ENCODE data around the gene XKR8. TPM values are rescaled to one million over a fixed set of nuclear protein-coding genes. Genes with fewer than 3 reads are reported as not detected.
A peak's percentile ranks its signal among the peaks of the same experiment; 100 is the strongest.

Gene XKR8
- total and polyA plus RNA-seq, 2 of the 13 experiments (the other 11 are each of a cell fraction or from before 2014, with no cell fraction given), result 5.4 to 6.3 TPM

- intact Hi-C loops (cut with micrococcal nuclease; ENCODE audit: unreplicated experiment) (loop anchor here (1.0 kb wide), 1 partner anchor 8 kb away; no protein-coding TSS in a partner anchor), in situ Hi-C loops (cut with HindIII; ENCODE audit: extremely low pct_ligation_motif_present, low pct_unique_long_range_greater_than_20kb) (loop anchor here (10.0 kb wide), 1 partner anchor 80 kb away; no protein-coding TSS in a partner anchor)
- Histone ChIP-seq H3K4me3 (replicated peaks in 1 of 3; ENCODE audit: insufficient read depth in 1 of 3, low read depth in 2 of 3, low read length in 3 of 3) (peak within 1 kb of the TSS; percentile 52 to 70 (median 52)), H3K4me1 (ENCODE audit: insufficient read depth, low read length) (peaks cover 34% of the 10 kb centered on the region), H3K79me2 (ENCODE audit: insufficient read depth, low read length) (no peaks in the 10 kb centered on the region), H3K36me3 (replicated peaks in 1 of 2; ENCODE audit: control insufficient read depth in 1 of 2, insufficient read depth in 2 of 2, low read length in 2 of 2) (no peaks in the 10 kb centered on the region), H3K4me2 (ENCODE audit: low read depth, low read length) (peak within 1 kb of the TSS; percentile 97), H3K27me3 (ENCODE audit: control insufficient read depth in 1 of 2, insufficient read depth in 2 of 2, low read length in 2 of 2) (no peaks in the 10 kb centered on the region), H3K9me3 (ENCODE audit: low read length) (no peaks in the 10 kb centered on the region), H3K9ac (ENCODE audit: insufficient read depth, low read depth, low read length) (peak within 1 kb of the TSS; percentile 52), H4K20me1 (ENCODE audit: insufficient read depth, low read length) (no peaks in the 10 kb centered on the region), H2AFZ (ENCODE audit: low read length) (peak within 1 kb of the TSS; percentile 64), H3K27ac (ENCODE audit: extremely low read length, insufficient read depth, low read length) (no peak within 1 kb of the TSS)
- WGBS (ENCODE audit: low lambda C conversion rate), result 0% methylated on average over 12 of the region's 16 CpGs
- no peak for DNase-seq (ENCODE audit: low spot score)
- ChIA-PET CTCF (ENCODE audit: low intra/inter-chr PET ratio, low total read pairs) (no interaction called here), POLR2A (interaction anchor here (0.8 to 1.1 kb wide), 3 partner anchors 9 to 104 kb away, joined by 3 to 4 read pairs (median 3); partner anchors contain the start of gene PPP1R8)
- no TSS peak for BruUV-seq (replicated peaks)
- peak; percentile 81 for ATAC-seq
- TF ChIP-seq CTCF (CRISPR knock-in tag; IDR thresholded peaks at IDR 0.05) (0 out of 2 replicates have a peak, but pooled peaks have one; percentile 9), PATZ1 (CRISPR knock-in tag; IDR thresholded peaks at IDR 0.05) (0 out of 2 replicates have a peak, but pooled peaks have one; percentile 36), DRAP1 (CRISPR knock-in tag; IDR thresholded peaks at IDR 0.05) (peak; percentile 9; the same call in 1 of the 2 replicates), TEAD3 (CRISPR knock-in tag; optimal IDR thresholded peaks at IDR 0.05; ENCODE audit: borderline replicate concordance) (peak; percentile 41), NFE2L2 (IDR thresholded peaks at IDR 0.05; ENCODE audit: low read length) (no peak), XBP1 (CRISPR knock-in tag; IDR thresholded peaks at IDR 0.05) (no peak), ZNF687 (CRISPR knock-in tag; IDR thresholded peaks at IDR 0.05) (peak; percentile 36; the same call in 1 of the 2 replicates), SOX6 (IDR thresholded peaks at IDR 0.05) (no peak), SOX6 (CRISPR knock-in tag; IDR thresholded peaks at IDR 0.05) (0 out of 2 replicates have a peak, but pooled peaks have one; percentile 15)
- TF ChIP-seq, protein P1, sequence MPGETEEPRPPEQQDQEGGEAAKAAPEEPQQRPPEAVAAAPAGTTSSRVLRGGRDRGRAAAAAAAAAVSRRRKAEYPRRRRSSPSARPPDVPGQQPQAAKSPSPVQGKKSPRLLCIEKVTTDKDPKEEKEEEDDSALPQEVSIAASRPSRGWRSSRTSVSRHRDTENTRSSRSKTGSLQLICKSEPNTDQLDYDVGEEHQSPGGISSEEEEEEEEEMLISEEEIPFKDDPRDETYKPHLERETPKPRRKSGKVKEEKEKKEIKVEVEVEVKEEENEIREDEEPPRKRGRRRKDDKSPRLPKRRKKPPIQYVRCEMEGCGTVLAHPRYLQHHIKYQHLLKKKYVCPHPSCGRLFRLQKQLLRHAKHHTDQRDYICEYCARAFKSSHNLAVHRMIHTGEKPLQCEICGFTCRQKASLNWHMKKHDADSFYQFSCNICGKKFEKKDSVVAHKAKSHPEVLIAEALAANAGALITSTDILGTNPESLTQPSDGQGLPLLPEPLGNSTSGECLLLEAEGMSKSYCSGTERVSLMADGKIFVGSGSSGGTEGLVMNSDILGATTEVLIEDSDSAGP (CRISPR knock-in tag; IDR thresholded peaks at IDR 0.05; ENCODE audit: borderline replicate concordance), result peak; percentile 45; the same call in 1 of the 2 replicates
- FAIRE-seq, result no peak
Measured at GRCh38 chr1:27934818-27935549, 24.8 kb upstream of the XKR8 start, which contains the start of gene SMPDL3B. SMPDL3B (plus strand) TSS chr1:27935000; CDS start chr1:27935184, 184 bp downstream.

Measured in HepG2 (cell line).